Loucy (cell line): ENCODE measurements around the gene HOXB3.
A peak's percentile ranks its signal among the peaks of the same experiment; 100 is the strongest.

ENCODE experiments used
- H2AFZ ChIP-seq: fragments of 200-600 bp; sonication (generic); 2 replicates; pipeline ENCODE4 v1.6.0; 2016; ENCODE audit warnings: antibody characterized with exemption, mild to moderate bottlenecking, low read length, moderate library complexity
- H3F3A ChIP-seq: fragments of 200-600 bp; 2 replicates; pipeline ENCODE4 v1.6.0; 2016; ENCODE audit warnings: antibody characterized with exemption, low read depth, mild to moderate bottlenecking
- H3K27me3 ChIP-seq: fragments of 200-600 bp; sonication (generic); 2 replicates; pipeline ENCODE4 v1.6.1; 2014; ENCODE audit warnings: low read length, mild to moderate bottlenecking; ENCODE audit not compliant: insufficient read depth, poor library complexity, severe bottlenecking
- H3K36me3 ChIP-seq: fragments of 200-600 bp; sonication (generic); 2 replicates; pipeline ENCODE4 v1.6.1; 2016; ENCODE audit warnings: low read length; ENCODE audit not compliant: insufficient read depth
- H3K4me1 ChIP-seq: fragments of 200-600 bp; sonication (generic); 2 replicates; pipeline ENCODE4 v1.5.1; 2014; ENCODE audit warnings: low read length, mild to moderate bottlenecking; ENCODE audit not compliant: insufficient read depth, poor library complexity, severe bottlenecking
- H3K4me2 ChIP-seq: fragments of 200-600 bp; sonication (generic); 2 replicates; pipeline ENCODE4 v1.6.0; 2014; ENCODE audit warnings: antibody characterized with exemption, low read length, low read depth, mild to moderate bottlenecking; ENCODE audit not compliant: poor library complexity, severe bottlenecking
- H3K4me3 ChIP-seq: fragments of 200-600 bp; sonication (generic); 2 replicates; pipeline ENCODE4 v1.5.1; 2014; ENCODE audit warnings: low read length, mild to moderate bottlenecking, mixed read lengths; ENCODE audit not compliant: poor library complexity, severe bottlenecking
- H3K79me2 ChIP-seq: fragments of 200-600 bp; sonication (generic); 2 replicates; pipeline ENCODE4 v1.6.1; 2014; ENCODE audit warnings: low read length; ENCODE audit not compliant: insufficient read depth
- H3K9ac ChIP-seq: fragments of 200-600 bp; sonication (generic); 2 replicates; pipeline ENCODE4 v1.6.0; 2014; ENCODE audit warnings: mild to moderate bottlenecking, low read depth, low read length, moderate library complexity; ENCODE audit not compliant: poor library complexity, severe bottlenecking
- H3K9me2 ChIP-seq: fragments of 200-600 bp; sonication (generic); replicated peaks from 2 replicates; pipeline ENCODE4 v1.6.1; 2016; ENCODE audit warnings: low read depth, low read length, mixed read lengths
- H3K9me3 ChIP-seq: fragments of 200-600 bp; sonication (generic); 2 replicates; pipeline ENCODE4 v1.6.1; 2014; ENCODE audit warnings: mild to moderate bottlenecking, antibody characterized with exemption, low read length, low read depth; ENCODE audit not compliant: insufficient read depth
- H4K20me1 ChIP-seq: fragments of 200-600 bp; sonication (generic); 2 replicates; pipeline ENCODE4 v1.6.0; 2014; ENCODE audit warnings: antibody characterized with exemption, low read length, mild to moderate bottlenecking; ENCODE audit not compliant: insufficient read depth, poor library complexity, severe bottlenecking
- CTCF ChIP-seq: fragments of 200-600 bp; sonication (generic); conservative IDR thresholded peaks from 2 replicates; pipeline ENCODE4 v1.5.1; 2014; ENCODE audit warnings: mild to moderate bottlenecking, antibody characterized with exemption, low read length
- EZH2phosphoT487 ChIP-seq: fragments of 200-600 bp; IDR thresholded peaks from 2 replicates; pipeline ENCODE4 v1.6.1; 2018; ENCODE audit warnings: antibody characterized with exemption, mild to moderate bottlenecking, moderate library complexity, borderline replicate concordance

The HOXB3 gene

DNA sequence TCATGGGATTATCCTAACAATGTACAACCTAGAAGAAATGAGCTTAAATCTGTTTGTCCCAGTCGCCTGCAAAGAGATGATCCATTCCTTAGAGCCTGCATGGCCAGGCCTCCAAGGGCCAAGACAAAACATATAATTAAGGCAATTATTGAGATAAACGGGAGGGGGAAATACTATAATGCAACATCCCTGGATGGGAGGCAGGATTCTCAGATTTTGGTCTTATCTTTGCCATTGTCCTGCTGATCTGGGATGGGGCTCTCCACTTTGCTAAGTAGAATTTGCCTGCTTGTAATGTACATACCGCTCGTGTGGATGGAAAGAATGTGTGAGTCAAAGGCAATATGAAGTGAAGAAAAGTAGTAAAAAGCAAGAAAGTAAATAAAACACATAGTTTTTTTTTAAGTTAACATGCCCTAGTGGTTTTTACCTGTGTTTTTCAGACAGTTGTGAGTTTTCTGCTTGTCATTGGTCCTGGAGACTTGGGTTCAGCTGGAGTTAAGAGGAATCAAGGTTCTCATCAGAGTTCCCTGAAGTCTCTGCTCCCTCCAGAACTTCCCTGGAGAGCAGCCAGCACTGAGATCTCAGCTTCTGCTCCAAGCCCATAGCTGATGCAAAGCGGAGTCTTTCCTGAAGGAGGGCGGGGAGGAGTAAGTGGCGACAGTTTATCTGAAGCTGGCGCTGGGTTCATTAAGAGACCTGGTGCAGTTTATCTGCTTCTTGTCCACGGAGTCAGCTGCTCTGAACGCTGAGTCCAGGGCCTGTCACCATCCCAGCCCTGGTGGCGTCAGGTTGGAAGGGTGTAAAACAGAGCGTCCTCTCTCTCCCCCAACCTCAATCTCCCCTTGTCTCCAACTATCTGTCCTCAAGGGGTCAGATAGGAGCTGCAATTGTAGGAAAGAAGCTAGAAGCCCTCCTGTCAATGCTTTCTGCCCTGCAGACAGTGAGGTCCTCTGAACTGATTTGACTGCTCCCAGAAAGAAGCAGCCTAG, 89.3 kb downstream of the HOXB3 start:
- TF ChIP-seq CTCF (peak; percentile 50), EZH2phosphoT487 (no peak)
- peaks cover 12% of the 10 kb centered on the region for H3K4me1 ChIP-seq
- no peaks in the 10 kb centered on the region for H3K79me2 ChIP-seq
- H3K4me3 ChIP-seq: no peak overlapping the region
- H3K9me3 ChIP-seq: no peaks in the 10 kb centered on the region
- H3K9ac ChIP-seq: no peak overlapping the region
- no peaks in the 10 kb centered on the region for H3F3A ChIP-seq
- H4K20me1 ChIP-seq: no peaks in the 10 kb centered on the region
- H3K36me3 ChIP-seq: no peaks in the 10 kb centered on the region
- no peak overlapping the region for H3K4me2 ChIP-seq
- H2AFZ ChIP-seq: no peak overlapping the region
- H3K9me2 ChIP-seq: no peaks in the 10 kb centered on the region
- no peaks in the 10 kb centered on the region for H3K27me3 ChIP-seq

GRCh38 chr17:48499735-48500434, 90.2 kb downstream of the HOXB3 start:
- no peaks in the 10 kb centered on the region for H3K9me2 ChIP-seq
- TF ChIP-seq EZH2phosphoT487: no peak
- TF ChIP-seq CTCF: no peak
- H3K4me1 ChIP-seq: peaks cover 4% of the 10 kb centered on the region
- no peaks in the 10 kb centered on the region for H3K9me3 ChIP-seq
- H3K79me2 ChIP-seq: no peaks in the 10 kb centered on the region
- no peaks in the 10 kb centered on the region for H4K20me1 ChIP-seq
- H3K4me3 ChIP-seq: no peak overlapping the region
- H2AFZ ChIP-seq: no peak overlapping the region
- H3K9ac ChIP-seq: no peak overlapping the region
- H3K36me3 ChIP-seq: no peaks in the 10 kb centered on the region
- no peak overlapping the region for H3K4me2 ChIP-seq
- H3F3A ChIP-seq: no peaks in the 10 kb centered on the region
- no peaks in the 10 kb centered on the region for H3K27me3 ChIP-seq

GRCh38 chr17:48499248-48499647, 90.8 kb downstream of the HOXB3 start:
- Histone ChIP-seq H3K4me3 (no peak overlapping the region), H3K9me3 (no peaks in the 10 kb centered on the region), H3K4me1 (peaks cover 4% of the 10 kb centered on the region), H3K9me2 (no peaks in the 10 kb centered on the region), H3K27me3 (no peaks in the 10 kb centered on the region), H3K4me2 (no peak overlapping the region), H2AFZ (no peak overlapping the region), H3K9ac (no peak overlapping the region), H4K20me1 (no peaks in the 10 kb centered on the region), H3F3A (no peaks in the 10 kb centered on the region), H3K36me3 (no peaks in the 10 kb centered on the region), H3K79me2 (no peaks in the 10 kb centered on the region)
- TF ChIP-seq CTCF: no peak
- no peak for TF ChIP-seq EZH2phosphoT487
